GM12872 (cell line): ENCODE data around the gene ATP9A.

Experiments used
- TF ChIP-seq, protein P1 (sequence below): IDR thresholded peaks from 3 replicates; pipeline ENCODE4 v1.5.1; 2011; ENCODE audit warnings: low read depth, mild to moderate bottlenecking, low read length, moderate library complexity; ENCODE audit not compliant: insufficient read depth

Gene ATP9A

DNA sequence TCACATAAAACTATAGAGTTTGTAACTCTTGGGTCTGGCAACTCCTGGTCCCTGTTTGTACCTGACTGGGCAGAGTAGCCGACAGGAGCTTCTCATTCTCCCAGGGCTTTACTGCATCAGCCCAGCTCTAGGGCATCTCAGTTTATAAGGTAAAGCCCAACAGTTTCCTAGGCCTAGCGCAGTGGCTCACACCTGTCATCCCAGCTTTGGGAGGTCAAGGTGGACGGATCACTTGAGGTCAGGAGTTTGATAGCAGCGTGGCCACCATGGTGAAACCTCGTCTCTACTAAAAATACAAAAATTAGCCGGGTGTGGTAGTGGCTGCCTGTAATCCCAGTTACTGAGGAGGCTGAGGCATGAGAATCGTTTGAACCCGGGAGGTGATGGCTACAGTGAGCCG is 47.8 kb downstream of the ATP9A start:
- TF ChIP-seq, protein P1, sequence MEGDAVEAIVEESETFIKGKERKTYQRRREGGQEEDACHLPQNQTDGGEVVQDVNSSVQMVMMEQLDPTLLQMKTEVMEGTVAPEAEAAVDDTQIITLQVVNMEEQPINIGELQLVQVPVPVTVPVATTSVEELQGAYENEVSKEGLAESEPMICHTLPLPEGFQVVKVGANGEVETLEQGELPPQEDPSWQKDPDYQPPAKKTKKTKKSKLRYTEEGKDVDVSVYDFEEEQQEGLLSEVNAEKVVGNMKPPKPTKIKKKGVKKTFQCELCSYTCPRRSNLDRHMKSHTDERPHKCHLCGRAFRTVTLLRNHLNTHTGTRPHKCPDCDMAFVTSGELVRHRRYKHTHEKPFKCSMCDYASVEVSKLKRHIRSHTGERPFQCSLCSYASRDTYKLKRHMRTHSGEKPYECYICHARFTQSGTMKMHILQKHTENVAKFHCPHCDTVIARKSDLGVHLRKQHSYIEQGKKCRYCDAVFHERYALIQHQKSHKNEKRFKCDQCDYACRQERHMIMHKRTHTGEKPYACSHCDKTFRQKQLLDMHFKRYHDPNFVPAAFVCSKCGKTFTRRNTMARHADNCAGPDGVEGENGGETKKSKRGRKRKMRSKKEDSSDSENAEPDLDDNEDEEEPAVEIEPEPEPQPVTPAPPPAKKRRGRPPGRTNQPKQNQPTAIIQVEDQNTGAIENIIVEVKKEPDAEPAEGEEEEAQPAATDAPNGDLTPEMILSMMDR: no peak

DNA sequence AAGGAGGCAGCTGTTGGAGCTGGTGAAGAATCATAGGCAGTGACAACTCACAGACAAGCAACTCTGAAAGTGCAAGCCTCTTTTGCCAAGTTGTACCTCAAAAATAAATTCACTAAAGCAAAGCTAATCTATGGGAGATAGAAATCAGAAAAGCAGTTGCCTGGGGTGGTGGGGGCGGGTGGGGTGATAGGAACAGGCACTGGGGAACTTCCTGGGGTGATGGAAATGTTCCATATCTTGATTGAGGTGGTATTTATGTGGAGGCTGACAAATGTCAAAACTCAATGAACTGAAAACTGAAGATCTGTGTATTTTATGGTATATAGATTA is 52.4 kb downstream of the ATP9A start:
- TF ChIP-seq, protein P1: no peak

DNA sequence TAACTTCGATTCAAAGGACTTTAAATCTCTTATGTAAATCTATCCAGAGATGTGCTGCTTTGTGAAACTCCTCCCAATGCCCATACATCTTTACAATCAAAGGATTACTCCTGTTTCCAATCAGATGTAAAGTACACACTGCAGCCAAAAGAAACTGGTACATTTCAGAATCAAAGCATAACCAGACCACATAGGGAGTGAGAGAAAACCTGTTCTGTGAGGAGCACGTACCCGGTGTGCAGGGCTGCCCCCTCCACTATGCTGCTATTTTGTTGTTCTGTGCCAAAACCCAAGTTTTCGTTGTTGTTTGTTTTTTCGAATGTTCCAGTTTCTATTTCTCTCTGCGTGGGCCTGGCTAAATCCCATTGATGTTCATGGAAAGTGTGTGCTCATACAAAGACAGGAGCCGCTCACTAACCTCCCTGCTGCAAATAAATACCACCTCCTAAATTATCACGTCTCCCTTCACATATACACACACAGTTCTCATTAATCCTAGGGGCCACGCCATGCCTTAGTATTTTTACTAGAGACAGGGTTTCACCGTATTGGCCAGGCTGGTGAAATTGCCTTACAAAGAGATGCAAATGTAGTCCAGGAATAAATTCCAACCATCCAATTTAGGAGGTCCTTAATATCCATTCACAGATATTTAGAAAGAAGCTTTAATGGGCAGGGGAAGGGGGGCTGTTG is 52.9 kb downstream of the ATP9A start:
- TF ChIP-seq, protein P1: no peak

- TF ChIP-seq, protein P1: no peak
Observed at GRCh38 chr20:51713213-51713598, 55.0 kb downstream of the ATP9A start.

- TF ChIP-seq, protein P1: no peak; the same call in 2 of the 3 replicates
Observed at GRCh38 chr20:51712501-51713212, 55.5 kb downstream of the ATP9A start.

GRCh38 chr20:51711426-51711825 is 56.8 kb downstream of the ATP9A start:
- TF ChIP-seq, protein P1: no peak

DNA sequence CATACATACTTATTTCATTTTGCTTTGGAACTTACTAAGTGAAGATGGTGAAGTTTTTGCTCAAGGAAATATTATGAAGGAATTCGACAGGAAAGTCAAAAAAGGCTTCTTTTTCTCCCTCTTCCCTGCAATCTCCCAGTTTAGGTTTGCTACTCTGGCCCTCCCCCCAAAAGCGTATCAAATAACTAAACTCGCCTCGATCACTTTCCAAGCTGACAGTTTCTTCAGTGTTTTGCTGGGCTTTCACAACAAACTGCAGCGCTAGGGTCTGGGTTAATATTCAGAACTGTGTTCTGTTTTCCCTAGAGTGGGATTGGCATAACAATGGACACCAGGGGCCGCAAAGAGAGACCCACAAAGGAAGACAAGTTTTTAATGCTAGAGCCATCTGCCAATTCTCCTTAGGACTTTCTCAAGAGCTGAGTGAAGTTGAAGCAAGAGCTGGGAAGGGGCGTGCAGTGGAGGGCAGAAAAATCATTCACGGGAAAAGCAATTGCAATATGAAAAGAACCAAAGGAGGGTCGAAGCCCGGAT is 57.8 kb downstream of the ATP9A start:
- TF ChIP-seq, protein P1: no peak
